HG03045 (cell line): ENCODE results near the gene RNF224.

Experiments used
- ATAC-seq: cut with Tn5 transposase; IDR thresholded peaks from one replicate; pipeline ENCODE4 v1.9.1; 2021; ENCODE audit warnings: mild to moderate bottlenecking, moderate library complexity; ENCODE audit not compliant: unreplicated experiment

RNF224 gene

DNA sequence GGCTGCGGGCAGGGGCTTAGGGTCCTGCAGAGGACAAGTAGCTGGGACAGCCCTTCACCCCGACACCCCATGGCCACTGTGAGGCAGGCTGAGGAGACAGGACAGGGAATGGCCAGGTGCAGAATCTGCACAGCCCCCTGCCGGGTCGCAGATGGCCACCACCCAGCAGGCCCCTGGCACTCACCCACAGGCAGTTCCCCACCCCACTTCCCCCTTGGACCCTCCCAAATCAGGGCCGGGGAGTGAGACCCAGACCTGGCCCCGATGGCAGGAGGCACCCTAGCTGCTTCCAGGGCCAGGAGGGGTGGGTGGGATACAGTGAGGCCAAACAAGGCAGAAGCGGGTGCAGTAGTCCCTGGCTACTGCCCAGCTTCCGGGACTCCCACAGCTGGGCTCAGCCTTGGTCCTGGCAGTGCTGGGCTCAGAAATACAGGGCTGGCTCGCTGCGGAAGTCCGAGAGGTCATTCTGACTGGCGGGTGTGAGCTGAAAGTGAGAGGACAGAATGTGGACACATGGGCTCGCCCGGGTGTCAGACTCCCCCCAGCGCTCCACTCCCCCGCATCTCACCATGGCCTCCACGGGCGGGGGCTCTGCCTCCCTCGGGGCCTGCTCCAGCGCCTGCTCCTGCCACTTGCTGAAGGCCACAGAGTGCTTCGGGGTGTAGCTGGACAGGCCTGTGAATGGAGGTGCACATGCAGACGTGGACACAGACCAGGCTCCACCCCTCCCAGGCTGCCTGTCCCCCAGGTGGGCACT is 35.4 kb upstream of the RNF224 start:
- no peak for ATAC-seq

DNA sequence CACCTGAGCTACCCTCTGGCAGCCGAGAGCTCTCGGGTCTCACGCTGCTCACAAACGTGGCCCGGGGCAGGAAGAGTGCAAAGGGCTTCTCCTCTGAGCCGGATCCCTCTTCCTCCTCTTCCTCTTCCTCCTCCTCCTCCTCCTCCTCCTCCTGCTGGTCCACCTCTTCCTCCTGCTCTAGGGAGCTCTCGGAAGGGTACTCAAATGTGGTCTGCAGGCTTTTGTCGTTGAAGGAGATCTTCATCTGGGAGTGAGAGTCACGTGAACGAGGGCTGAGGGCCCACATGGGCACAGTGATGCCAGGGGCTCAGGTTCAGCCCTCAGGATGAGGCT is 34.9 kb upstream of the RNF224 start:
- no peak for ATAC-seq

DNA sequence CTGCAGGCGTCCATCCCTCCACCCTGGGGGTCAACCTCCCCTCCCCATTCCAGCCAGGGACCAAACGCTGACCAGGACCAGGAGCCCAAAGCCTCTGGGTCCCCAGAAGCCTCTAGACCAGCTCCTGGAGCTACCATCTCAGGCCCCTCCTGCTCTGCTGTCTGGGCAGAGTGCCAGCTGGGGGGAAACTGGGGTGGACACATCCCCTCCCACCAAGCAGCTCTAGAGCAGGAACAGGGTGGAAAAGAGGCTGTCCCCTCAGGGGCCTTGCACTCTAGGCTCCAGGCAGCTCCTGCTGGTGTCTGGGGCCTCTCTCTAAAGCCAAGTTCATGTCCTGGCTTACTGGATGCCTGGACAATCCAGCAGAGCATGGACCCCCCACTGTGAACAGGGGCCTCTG is 34.4 kb upstream of the RNF224 start:
- no peak for ATAC-seq

DNA sequence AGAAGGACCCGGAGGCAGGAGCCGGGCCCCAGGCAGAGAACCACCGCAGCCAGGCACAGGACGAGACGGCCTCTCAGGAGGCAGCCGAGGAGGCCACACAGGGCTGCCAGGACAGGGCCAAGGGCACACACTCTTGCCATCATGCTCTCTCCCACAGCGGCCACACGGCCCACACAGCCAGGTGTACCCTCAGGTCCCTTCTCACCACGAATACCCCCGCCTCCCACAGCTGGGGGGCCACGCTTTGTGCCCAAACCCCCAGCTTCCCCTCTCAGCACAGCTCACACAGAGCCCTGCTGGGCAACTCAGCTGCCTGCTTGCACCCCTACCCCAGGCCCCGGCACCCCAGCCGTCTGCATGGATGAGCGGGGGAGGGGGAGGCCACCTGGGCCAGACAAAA is 33.5 kb upstream of the RNF224 start:
- ATAC-seq: no peak

DNA sequence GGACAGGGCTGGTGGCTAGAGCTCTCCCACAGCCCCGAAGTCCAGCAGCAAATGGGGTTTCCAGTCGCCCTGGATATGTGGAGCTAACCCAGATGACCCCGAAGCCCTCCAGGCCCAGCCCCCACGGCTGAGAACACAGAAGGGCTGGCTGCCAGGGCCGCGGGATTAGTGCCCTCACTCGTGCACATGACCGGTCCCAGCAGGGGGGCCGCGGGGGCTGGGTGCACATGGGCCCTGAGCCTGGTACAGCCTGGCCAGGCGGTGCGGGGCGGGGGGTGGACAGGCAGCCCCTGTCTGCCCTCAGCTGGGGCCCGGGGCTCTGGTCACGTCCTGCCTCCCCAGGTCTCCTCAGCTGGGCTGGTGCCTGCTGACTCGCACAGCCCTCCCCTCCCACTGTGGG is 32.9 kb upstream of the RNF224 start:
- no peak for ATAC-seq

DNA sequence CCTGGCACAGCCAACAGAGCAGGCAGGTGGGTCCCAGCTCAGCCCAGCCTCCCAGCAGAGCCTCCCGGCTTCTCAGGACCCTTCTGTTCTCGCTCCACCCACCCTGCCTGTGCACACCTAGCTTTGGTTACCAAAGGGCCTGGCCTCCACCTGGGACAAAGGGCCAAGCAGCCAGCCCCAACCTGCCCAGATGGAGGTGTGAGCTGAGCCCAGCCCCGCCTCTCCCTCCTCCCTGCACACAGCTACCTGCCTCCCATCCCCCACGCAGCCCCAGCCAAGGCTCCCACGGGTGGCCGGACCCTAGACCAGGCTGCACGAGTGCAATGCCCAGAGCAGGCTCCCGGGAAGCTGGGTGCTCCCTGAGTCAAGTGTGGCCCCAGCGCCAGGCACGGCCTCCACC is 32.4 kb upstream of the RNF224 start:
- ATAC-seq: no peak

DNA sequence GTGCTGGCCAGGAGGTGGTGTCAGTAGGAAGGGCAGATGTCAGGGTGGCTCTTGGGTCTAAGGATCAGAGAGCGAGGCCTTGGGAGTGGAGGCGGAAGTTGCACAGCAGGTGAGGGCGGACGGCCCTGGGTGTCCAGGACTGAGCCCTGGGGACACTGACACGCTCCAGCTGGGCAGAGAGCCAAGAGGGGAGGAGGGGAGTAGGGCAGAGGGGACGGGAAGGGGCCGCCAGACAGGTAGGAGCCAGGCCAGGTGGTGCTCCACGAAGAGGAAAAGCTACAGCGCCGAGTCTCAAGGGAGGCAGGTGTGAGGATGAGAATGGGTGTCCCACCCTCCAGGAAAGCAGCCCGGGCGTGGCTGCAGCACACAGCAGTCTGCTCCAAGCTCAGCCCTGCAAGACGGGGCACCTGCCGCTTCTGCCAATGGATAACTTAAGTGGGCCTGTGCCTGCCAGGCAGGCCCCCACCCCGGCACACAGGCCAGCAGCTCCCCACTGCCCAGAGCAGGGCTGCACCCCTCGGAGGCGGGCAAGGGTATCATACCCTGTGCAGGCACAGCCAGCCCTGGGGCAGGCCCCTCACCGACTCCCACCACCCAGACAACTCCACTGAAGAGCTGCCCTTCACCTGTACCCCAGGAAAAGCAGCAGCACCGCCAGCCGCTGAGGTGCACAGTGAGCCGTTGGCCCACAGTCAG is 31.6 kb upstream of the RNF224 start:
- ATAC-seq: no peak

DNA sequence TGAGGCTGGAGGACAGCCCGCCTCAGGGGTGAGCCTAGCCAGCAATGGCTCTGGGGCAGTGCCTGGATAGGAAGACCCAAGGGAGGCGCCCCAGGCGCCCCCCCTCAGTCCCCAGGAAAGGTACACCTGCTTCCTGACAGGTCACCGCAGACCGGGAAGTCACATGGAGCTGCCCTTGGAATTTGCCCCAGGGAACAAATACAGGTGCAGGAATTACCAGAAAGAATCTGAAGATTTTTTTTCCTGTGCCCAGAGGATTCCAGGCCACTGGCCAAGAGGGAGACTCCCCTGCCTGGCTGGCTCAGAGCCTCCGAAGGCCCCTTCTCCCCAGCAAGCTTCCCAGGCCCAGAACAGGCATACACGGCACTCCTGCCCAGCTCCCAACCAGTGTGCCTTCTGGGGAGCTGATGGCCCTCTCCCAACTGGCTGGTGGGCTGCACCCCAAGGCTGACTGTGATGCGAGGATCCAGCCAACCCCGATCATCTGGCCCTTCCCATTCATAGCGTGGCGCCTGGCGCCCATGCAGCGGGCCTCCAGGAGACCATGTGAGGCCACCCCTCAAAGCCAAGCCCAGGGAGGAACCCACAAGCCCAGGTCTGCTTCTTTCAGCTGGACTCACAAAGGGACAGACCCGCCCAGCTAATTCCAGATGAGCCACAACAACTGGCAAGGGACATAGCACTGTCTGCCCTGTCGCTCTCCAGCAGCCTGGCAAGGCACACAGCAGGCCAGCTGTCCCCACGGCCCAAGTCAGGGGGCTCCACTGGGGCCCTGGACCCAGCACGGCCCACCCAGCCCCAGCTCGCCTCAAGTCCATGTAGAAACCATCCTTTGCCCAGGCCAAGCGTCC is 29.0 kb upstream of the RNF224 start:
- no peak for ATAC-seq

DNA sequence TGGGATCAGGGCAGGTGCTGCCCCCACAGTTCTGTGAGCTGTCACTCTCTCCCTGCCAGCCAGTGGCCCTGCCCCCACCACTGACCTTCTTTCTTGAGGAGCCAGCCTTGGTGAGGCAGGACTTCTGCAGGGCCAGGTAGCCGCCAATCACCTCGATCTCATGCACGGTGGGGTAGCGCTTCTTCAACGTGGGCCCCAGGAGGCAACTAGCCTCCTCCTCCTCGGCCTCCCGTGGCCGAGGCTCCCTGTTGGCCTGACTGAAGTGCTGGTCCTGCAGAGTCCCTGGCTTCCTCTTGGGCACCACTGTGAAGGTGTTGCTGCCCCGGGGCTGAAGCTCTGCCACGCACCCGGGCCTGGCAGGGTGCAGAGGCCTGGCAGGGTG is 28.4 kb upstream of the RNF224 start:
- ATAC-seq: no peak

DNA sequence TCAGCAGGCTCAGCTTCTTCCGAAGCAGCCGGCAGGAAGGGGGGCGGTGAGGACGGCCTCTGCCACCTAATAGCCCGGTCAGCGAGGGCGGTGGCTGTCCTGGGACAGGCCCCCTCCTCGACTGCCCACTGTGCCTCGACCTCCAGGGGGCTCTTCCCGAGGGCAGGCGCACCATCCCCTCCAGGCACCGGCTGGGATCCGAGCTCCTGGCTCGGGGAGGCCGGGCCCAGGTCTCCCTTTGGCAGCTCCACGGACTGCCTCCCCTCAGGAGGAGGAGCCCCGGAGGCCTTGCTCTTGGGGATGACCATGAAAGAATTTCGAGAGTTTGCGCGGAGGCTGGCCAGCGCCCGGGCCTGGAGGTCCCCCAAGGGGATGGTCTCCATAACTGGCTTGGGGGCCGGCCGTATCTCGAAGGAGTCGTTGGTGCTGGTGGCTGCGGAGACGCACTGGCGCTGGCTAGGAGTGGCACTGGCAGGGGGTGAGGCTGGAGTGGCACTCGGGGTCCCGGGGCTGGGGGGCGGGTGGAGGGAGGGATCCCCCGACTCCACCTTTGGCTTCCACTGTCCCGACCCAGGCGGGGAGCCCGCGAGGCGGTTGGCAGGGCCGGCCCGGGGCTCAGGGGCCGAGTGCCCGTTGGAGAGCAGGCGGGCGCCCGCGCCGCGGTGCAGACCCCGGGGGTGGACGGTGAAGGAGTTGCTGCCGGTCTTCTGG is 27.7 kb upstream of the RNF224 start:
- ATAC-seq: no peak

DNA sequence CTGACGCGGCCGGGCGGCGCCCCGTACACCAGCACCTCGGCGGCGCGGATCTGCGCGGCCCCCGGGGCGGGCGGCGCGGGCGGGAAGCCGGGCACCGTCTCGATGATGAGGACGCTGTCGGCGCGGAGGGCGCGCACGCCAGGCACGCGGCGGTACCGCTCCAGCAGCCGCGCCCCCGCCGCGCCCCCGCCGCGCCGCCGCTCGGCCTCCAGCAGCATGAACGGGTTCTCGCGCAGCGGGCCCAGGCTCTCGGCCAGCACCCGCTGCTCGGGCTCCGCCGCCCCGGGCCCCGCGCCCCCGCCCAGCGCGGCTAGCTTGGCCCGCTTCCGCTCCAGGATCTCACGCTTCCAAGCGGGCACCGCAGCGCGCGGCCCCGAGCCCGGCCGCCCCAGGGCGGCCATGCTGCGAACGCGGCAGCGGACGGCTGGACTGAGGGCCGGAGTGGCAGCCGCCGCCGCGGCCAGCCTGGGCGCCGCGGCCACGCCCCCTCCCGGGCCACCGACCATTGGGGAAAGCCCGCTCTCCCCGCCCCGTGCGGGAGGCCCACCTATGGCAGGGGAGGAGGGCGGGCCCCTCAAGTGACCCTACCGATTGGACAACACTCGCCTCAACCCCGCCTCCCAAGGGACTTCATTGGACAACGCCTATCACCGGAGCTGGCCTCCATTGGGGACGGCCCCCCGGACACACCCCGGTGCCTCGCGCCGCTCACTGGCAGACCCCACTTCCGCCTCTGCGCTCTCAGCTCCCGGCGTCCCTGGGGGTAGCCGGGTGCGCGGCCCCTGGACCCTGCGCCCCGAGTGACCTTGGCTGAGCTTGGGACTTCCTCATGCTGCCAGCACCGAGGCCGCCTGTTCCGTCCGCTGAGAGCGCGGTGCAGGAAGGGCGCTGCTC is 26.7 kb upstream of the RNF224 start, which contains the start of gene TPRN:
TSS of gene TPRN (minus strand) at position 431 of the 894 bp plus-strand sequence. CDS start at position 401, 30 bp downstream.
- peak; percentile 83 for ATAC-seq

DNA sequence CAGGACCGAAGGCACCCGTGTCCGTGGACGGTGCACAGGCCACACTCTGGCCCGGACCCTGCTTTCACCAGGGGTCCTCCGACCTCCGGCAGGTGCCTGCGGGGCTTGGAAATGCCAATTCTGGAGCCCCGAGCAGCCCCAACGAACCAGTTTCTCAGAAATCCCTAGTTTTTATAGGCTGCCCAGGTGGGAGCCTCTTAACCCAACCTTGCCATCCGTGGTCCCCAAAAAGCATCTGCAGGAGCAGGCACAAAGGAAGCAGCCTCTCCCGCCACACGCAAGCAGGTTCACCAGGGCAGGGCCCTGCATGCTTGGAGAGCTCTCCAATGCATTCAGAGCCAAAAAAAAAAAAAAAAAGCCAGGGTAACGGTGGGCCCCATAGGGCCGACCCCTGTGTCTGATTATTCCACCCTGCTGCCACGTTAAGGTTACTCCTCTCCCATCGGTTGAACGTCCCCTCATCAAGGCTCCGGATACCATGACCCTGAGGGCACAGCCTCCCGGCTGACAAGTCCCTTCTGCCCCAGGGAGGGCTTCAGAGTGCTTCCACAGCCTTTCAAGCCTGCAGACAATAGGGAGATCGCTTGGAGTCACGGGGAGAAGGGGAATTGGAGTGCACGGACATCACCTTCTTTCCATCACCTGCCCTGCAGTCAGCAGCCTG is 26.0 kb upstream of the RNF224 start:
- ATAC-seq: no peak

DNA sequence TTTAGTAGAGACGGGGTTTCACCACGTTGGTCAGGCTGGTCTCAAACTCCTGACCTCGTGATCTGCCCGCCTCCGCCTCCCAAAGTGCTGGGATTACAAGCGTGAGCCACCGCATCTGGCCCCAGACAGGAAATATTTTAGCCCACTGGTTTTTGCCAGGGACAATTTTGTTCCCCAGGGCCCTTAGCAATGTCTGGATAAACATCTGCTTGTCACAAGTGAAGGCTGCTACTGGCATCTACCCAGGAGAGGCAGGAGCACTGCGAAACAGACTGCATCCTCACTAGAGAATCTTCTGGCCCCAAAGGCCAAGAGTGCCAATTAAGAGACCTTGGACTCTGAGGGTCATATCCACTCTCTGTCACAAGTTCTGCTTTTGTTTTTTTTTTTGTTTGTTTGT is 24.3 kb upstream of the RNF224 start:
- no peak for ATAC-seq

DNA sequence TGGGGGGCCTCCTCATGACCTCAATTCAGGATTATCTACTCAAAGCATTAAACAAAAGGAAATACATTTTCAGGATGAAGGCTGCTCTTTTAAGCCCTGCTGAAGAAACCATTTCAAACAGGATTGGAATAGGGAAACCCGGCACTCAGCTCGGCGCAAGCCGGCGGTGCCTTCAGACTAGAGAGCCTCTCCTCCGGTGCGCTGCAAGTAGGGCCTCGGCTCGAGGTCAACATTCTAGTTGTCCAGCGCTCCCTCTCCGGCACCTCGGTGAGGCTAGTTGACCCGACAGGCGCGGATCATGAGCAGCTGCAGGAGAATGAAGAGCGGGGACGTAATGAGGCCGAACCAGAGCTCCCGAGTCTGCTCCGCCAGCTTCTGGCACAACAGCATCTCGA is 22.6 kb upstream of the RNF224 start:
- ATAC-seq: no peak

DNA sequence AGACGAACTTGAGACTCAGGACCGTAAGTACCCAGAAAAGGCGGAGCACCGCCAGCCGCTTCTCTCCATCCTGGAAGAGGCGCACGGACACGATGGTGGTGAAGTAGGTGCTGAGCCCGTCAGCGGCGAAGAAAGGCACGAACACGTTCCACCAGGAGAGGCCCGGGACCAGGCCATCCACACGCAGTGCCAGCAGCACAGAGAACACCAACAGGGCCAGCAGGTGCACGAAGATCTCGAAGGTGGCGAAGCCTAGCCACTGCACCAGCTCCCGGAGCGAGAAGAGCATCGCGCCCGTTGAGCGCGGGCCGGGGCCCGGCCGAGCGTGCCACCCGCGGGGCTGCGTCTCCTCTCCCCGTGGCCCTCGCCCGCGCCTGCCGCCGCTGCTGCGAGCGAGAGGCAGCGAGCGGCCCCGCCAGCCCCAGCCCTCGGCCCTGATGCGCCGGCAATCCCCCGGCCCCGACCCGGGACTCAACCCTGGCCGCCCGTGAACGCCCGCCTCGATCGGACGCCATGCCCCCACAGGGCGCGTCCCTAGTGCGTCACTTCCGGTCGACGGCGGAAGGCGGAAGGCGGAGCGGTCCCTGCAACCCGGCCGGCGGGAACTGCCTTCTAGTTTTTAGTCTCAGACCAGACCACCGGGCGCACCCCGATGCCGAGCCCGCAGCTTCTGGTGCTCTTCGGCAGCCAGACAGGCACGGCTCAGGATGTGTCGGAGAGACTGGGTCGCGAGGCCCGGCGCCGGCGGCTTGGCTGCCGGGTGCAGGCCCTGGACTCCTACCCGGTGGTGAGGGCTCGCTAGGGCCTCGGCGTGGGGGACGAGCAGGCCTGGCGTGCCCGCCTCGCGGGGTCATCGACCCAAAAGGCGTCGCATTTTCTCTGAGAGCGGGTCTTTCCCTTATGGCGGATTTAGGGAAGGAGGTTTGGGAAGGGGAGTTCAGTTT is 21.9 kb upstream of the RNF224 start, which contains the start of the genes NDOR1 and TMEM203:
TSS of gene NDOR1 (plus strand) at position 575 of the 944 bp plus-strand sequence. CDS start at position 653, 78 bp downstream.
TSS of gene TMEM203 (minus strand) at position 523 of the 944 bp plus-strand sequence. CDS start at position 289, 234 bp downstream.
- peak; percentile 44 for ATAC-seq

DNA sequence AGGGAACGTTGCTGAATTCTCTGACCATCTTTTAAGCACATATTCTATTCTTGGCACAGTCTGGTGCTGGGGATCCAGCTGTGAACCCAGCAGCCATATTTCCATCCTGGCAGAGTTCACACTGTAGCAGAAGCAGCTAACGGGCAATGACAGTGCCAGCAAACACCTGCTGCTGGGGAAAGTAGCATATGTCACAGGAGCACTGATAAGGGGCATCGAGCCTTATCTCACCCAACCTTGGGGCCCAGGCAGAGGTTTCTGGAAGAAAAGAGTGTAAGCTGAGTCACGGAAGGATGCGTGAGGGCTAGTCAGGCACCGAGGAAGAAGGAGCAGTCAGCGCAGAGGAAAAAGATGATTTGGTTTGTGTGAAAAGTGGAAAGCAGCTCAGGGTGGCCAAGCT is 20.7 kb upstream of the RNF224 start:
- no peak for ATAC-seq

DNA sequence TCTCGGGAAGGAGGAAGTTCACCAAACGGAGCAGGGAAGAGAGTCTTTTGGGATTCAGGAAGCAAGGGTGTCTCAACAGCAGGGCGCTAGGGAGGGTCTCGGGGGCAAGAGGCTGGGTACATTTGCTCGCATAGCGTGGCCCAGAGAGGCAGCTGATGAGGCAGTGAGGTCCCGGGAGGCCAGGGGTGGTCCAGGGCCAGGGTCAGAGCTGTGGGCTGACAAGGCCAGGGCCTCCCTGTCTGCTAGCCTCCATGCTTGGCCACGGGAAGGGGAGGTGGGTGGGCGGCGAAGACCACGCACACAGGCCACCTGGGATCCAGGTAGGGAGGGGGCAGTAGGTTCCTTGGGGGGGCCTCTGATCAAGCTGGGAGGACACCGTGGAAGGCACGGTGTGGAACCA is 15.8 kb upstream of the RNF224 start:
- ATAC-seq: no peak

DNA sequence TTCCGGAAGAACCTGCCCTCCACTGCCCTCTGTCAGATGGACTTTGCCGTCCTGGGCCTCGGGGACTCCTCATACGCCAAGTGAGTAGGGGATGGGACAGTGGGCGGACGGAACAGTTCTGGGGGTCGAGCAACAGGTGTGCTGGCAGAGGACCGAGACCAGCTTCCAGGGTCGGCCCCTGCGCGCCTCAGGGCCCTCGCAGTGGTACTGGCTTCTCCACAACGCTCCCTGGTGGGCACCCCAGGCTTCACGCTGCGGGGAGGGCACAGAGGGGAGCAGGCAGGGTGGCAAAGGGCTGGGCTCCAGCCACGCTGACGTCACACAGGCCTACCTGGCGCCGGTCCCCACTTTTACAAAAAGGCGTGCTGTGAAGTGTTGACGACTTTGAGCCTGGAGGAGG is 14.8 kb upstream of the RNF224 start:
- ATAC-seq: no peak
